HepG2 (cell line): Measurements from ENCODE around the gene CGNL1.

Source experiments
- ESRRA ChIP-seq: sonication (generic); formaldehyde crosslinking; IDR thresholded peaks from 2 replicates; pipeline ENCODE4 v1.5.1; 2020; ENCODE audit warnings: mild to moderate bottlenecking, low read depth, missing genetic modification reagents
- JUNB ChIP-seq: sonication (generic); formaldehyde crosslinking; IDR thresholded peaks from 2 replicates; pipeline ENCODE4 v1.8.0; 2022; ENCODE audit warnings: missing genetic modification reagents, mild to moderate bottlenecking, borderline replicate concordance

GRCh38 chr15:57578288-57578900, 202.1 kb downstream of the CGNL1 start:
- no peak for TF ChIP-seq JUNB (CRISPR knock-in tag)
- no peak for TF ChIP-seq ESRRA (CRISPR knock-in tag)
